Measurements from ENCODE around the gene FBLN7.

GRCh38 chr2:112136096-112136495 is 2.1 kb upstream of the FBLN7 start:
- TF ChIP-seq CTCF (IDR thresholded peaks at IDR 0.05; ENCODE audit: insufficient read depth, low read depth, low read length): no peak
- TF ChIP-seq EZH2 (IDR thresholded peaks at IDR 0.05; ENCODE audit: insufficient read depth, low read length): no peak

Data from astrocyte (in vitro differentiated cells and primary cell).